Osteocyte (in vitro differentiated cells): ENCODE measurements around the gene ADAMTS14. TPM values are rescaled to one million over a fixed set of nuclear protein-coding genes. Genes with fewer than 3 reads are reported as not detected.
A peak's percentile ranks its signal among the peaks of the same experiment; 100 is the strongest.

Source experiments
- DNase-seq: peaks from one replicate; pipeline ENCODE4 v3.0.0; 2021; ENCODE audit warnings: mixed read lengths; ENCODE audit not compliant: unreplicated experiment; ENCODE audit errors: extremely low spot score
- H3K27ac Mint-ChIP-seq: one replicate; pipeline ENCODE4 v1.8.0; 2021; ENCODE audit warnings: mild to moderate bottlenecking, mixed read lengths; ENCODE audit not compliant: unreplicated experiment
- H3K27me3 Mint-ChIP-seq: one replicate; pipeline ENCODE4 v1.8.0; 2021; ENCODE audit warnings: mixed read lengths; ENCODE audit not compliant: unreplicated experiment
- H3K36me3 Mint-ChIP-seq: one replicate; pipeline ENCODE4 v1.8.0; 2021; ENCODE audit warnings: mixed read lengths; ENCODE audit not compliant: unreplicated experiment
- H3K4me1 Mint-ChIP-seq: one replicate; pipeline ENCODE4 v1.8.0; 2021; ENCODE audit warnings: mixed read lengths; ENCODE audit not compliant: unreplicated experiment
- H3K4me3 Mint-ChIP-seq: one replicate; pipeline ENCODE4 v1.8.0; 2021; ENCODE audit warnings: mild to moderate bottlenecking, moderate library complexity, mixed read lengths; ENCODE audit not compliant: unreplicated experiment
- H3K9me3 Mint-ChIP-seq: one replicate; pipeline ENCODE4 v1.8.0; 2021; ENCODE audit warnings: mixed read lengths; ENCODE audit not compliant: unreplicated experiment
- CTCF ChIP-seq: fragments of 200-600 bp; sonication (generic); IDR thresholded peaks from 2 replicates; pipeline ENCODE4 v1.5.0; 2021; ENCODE audit warnings: antibody characterized with exemption, mild to moderate bottlenecking, moderate library complexity
- total RNA-seq: library from RNA; stranded (reverse); gene quantifications from 2 replicates; pipeline ENCODE4 v1.2.1, GENCODE V29; 2021

Gene ADAMTS14
- total RNA-seq, 1 donor from 2014 or later, result 4.1 TPM

DNA sequence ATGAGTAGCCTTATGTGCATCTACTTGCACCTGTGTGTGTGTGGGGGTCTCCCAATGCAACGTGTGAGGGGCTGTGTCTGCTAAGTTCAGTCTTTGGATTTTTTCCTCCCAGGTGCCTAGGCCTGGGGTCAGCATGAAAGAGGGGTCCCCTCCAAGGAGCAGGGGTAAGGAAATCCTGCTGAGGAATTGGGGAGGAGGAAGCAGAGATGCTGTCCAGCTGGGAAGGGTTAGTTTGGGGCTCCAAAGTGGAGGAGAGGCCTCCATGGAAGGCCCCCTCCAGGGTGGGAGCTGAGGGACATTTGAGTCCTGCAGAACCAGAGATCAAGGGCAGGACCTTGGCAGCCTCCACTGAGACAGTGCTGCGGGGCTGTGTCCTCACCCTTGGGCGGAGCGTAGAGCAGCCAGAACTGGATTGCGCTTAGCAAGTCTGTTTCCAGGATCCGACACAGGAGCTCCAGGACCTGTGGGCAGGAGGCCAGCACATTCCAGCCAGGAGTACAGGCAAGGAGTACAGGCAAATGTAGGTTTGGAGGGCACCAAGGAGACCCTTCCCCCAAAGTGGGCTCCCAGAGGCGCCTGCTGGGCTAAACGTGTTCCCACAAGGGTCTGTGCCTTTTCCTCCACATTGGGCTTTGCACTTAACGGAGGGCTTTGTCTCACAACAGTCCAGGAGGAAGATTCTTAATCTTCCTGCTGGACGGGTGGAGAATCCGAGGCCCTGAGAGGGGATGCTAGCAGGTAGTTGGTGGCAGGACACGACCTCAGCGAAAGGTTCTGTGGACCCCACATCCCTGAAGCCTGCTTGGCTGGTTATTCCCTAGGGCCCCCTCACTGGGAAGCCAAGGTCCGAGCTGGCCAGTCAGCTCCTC is 102.7 kb downstream of the ADAMTS14 start:
- Mint-ChIP-seq H3K27ac (no peak overlapping the region), H3K4me1 (no peaks in the 10 kb centered on the region), H3K27me3 (peaks cover 4% of the 10 kb centered on the region), H3K4me3 (no peak overlapping the region), H3K36me3 (no peaks in the 10 kb centered on the region), H3K9me3 (no peaks in the 10 kb centered on the region)
- DNase-seq, result peak; percentile 63
- TF ChIP-seq CTCF, result no peak

- Mint-ChIP-seq H3K27me3 (no peaks in the 10 kb centered on the region), H3K9me3 (no peaks in the 10 kb centered on the region), H3K4me3 (no peak overlapping the region), H3K36me3 (no peaks in the 10 kb centered on the region), H3K4me1 (no peaks in the 10 kb centered on the region), H3K27ac (no peak overlapping the region)
- TF ChIP-seq CTCF, result no peak
- DNase-seq, result peak; percentile 79
These were observed 103.6 kb downstream of the ADAMTS14 start for GRCh38 chr10:70775679-70776454.

GRCh38 chr10:70776455-70777005 is 104.2 kb downstream of the ADAMTS14 start:
- Mint-ChIP-seq H3K27ac (no peak overlapping the region), H3K9me3 (no peaks in the 10 kb centered on the region), H3K4me1 (no peaks in the 10 kb centered on the region), H3K4me3 (no peak overlapping the region), H3K36me3 (no peaks in the 10 kb centered on the region), H3K27me3 (no peaks in the 10 kb centered on the region)
- DNase-seq, result peak; percentile 70
- no peak for TF ChIP-seq CTCF

DNA sequence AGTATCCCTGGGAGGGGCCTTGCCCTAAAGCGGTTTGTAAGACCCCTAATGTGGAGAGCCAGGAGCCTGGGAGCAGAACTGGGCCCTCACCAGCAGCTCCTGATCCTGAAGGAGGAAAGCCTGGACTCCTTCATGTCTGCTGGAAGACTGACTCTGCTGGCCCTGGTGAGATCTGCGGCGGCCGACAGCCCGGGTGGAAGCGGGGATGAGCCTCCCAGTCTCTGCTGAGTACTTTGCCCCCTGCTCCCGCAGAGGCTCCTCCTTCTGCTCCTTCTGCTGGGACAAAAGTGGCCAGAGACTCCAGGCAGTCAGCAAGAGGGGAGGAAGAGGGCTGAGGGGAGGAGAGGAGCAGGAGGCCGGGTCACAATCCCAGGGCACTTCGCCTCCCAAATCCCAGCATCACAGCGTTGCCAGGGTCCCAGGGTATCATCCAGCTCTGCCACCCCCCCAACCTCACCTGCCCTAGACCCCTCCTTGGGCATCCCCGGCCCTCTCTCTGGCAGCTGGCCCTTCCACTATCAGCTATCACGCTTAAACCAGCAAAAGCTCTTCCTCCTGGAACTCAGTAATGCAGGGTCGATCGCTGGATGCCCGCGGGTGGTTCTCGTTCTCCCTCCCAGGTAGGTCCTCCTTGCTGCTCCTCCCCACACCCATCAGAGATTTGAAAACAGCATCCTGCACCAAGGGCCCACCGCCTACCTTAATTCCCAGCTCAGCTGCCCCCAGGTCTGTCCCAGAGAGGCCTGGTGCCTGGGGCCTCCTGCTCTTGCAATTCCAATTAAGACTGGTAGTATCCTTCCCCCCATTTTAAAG is 105.0 kb downstream of the ADAMTS14 start:
- DNase-seq, result peak; percentile 75
- H3K36me3 Mint-ChIP-seq, result no peaks in the 10 kb centered on the region
- no peak overlapping the region for H3K4me3 Mint-ChIP-seq
- no peak for TF ChIP-seq CTCF
- H3K4me1 Mint-ChIP-seq, result no peaks in the 10 kb centered on the region
- H3K9me3 Mint-ChIP-seq, result no peaks in the 10 kb centered on the region
- H3K27me3 Mint-ChIP-seq, result no peaks in the 10 kb centered on the region
- H3K27ac Mint-ChIP-seq, result no peak overlapping the region
